H54 (cell line): Measurements from ENCODE around the gene COL7A1.

ENCODE experiments used
- DNase-seq: peaks from one replicate; pipeline ENCODE4 v3.0.0; 2011; ENCODE audit warnings: low spot score, mixed read lengths; ENCODE audit not compliant: insufficient read length
- FAIRE-seq: peaks from 3 replicates; lab custom pipeline; 2011; peaks lifted over from hg19 to GRCh38; lab: Jason Lieb, UNC
- POLR2A ChIP-seq: IDR thresholded peaks from 2 replicates; pipeline ENCODE4 v1.6.1; 2011; ENCODE audit warnings: low read depth, mild to moderate bottlenecking, low read length

COL7A1 gene

GRCh38 chr3:48601622-48601994, 6.5 kb upstream of the COL7A1 start:
- no peak for TF ChIP-seq POLR2A
- DNase-seq (no peak), FAIRE-seq (no peak)

DNA sequence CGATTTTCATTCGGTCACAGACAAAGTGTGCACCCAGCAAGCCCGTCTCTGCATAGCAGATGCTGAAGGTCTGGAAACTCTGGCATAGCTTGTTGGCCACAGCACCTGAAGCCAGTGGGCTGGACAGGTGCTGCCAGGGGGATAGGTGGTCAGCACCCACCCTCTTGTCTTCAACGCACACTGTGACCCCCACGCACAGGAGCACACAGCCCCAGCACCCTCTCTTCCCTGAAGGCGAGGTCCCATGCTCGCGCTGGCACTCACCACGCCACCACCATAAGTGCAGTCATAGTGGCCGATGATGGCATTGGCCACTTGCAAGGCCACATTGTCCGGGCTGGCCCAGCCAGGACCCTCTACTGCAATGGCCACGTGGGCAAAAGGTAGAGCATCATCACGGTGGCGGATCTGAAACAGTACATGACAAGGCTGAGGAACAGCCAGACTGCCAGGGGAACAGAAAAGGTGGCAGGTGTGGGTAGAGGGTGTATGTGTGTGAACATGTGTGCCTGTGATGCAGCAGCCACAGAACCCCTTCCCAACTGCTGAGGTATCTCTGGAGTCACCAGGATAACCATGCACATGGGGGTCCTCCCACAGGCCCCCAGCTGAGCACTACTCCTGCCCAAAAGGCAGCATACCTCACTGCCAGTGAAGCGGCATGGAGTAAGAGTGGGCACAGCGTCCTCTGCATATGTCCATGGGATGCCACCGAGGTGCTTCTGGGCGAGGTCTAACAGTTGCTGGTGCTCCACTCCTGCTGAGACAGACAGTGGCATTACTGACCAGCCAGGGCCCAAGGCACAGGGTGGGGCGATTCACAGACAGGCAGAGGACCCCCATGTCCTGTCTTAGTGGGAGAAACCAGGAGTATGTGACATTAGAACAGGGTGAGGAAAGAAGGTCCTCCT, 5.8 kb upstream of the COL7A1 start:
- no peak for DNase-seq
- no peak for TF ChIP-seq POLR2A
- no peak for FAIRE-seq

DNA sequence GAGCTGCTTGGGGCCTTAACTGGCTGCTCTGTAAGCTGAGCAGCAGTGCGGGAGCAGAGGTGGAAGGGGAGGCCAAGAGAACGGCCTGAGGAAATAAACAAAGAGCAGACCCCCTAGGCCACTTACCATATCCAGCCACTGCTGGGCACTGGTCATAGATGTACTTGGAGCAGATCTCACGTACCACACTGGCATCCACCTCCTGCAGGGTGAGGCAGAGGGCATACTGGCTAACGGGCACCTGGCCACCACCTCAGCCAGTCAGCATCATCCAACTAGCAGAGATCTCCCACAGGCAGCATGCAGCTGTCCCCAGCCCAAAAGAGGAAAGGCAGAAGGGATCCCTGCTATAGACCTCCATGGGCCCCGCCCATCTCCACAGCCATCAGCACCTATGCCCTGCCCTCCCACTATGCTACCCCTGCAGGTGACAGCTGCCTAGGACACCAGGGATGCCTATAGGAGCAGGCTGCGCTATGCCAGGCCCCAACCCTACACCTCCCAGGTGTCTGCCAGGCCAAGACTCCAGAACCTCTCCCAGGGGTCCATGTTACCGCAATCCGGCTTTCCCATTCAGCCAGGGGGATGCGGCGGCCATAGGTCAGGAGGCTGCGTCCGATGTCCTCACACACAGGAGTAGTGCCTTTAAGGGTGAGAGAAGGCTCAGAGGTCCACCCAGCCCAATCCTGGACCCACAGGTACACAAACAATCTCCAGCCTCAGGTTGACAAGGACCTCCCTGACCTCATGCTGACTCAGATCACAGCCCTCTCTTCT, 4.6 kb upstream of the COL7A1 start:
- no peak for TF ChIP-seq POLR2A
- DNase-seq (no peak), FAIRE-seq (no peak)

- DNase-seq: no peak
- no peak for TF ChIP-seq POLR2A
- no peak for FAIRE-seq
These were observed 4.0 kb upstream of the COL7A1 start for GRCh38 chr3:48599077-48599501.

- no peak for TF ChIP-seq POLR2A
- DNase-seq: peak; percentile 78
- no peak for FAIRE-seq
These were observed 3.4 kb upstream of the COL7A1 start for GRCh38 chr3:48598323-48599076.

- TF ChIP-seq POLR2A: no peak
- no peak for FAIRE-seq
These were observed 2.3 kb upstream of the COL7A1 start for GRCh38 chr3:48597408-48597800.

GRCh38 chr3:48596676-48597407, 1.7 kb upstream of the COL7A1 start:
- no peak for TF ChIP-seq POLR2A
- DNase-seq (no peak), FAIRE-seq (no peak)

More at GRCh38 chr3:48597408-48597800, 2.3 kb upstream of the COL7A1 start:
- no peak for DNase-seq

- DNase-seq (no peak), FAIRE-seq (no peak)
These were observed 1.0 kb upstream of the COL7A1 start for GRCh38 chr3:48596157-48596556.

GRCh38 chr3:48595526-48596121, 495 bp upstream of the COL7A1 start:
- no peak for TF ChIP-seq POLR2A
- no peak for FAIRE-seq

More at GRCh38 chr3:48596157-48596556, 1.0 kb upstream of the COL7A1 start:
- no peak for TF ChIP-seq POLR2A

DNA sequence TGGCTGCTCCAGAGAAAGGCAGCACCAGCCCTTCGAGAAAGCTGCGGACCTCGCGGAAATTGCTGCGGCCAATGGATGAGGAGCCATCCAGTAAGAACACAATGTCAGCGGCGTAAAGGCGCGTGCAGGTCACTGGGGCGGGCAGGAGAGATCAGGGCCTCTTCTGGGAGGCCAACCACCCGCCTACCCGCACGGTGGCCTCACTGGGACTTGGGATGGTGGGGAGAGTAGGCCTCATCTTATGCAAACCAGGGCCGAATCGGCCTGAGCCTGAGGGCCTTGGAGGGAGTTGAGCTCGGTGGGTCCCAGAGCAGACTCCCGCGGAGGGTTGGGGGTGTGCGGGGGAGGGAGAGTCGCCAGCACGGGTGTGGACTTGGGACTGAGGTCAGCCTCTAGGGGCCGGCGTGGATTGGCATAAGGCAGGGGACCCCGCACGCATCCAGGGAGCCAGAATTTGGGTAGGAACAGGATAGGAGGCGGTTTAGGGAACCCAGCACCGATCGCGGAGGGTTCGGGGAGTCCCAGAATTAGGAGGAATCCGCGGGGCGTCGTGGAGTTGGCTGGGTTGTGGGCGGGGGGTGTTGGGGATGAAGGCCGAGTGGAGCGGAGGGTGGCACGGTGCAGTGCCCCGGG, 596 bp downstream of the COL7A1 start:
- TF ChIP-seq POLR2A: 0 out of 2 replicates have a peak, but pooled peaks have one; percentile 17
- FAIRE-seq (no peak), DNase-seq (no peak)

More at GRCh38 chr3:48595526-48596121, 495 bp upstream of the COL7A1 start:
- DNase-seq: peak; percentile 93

DNA sequence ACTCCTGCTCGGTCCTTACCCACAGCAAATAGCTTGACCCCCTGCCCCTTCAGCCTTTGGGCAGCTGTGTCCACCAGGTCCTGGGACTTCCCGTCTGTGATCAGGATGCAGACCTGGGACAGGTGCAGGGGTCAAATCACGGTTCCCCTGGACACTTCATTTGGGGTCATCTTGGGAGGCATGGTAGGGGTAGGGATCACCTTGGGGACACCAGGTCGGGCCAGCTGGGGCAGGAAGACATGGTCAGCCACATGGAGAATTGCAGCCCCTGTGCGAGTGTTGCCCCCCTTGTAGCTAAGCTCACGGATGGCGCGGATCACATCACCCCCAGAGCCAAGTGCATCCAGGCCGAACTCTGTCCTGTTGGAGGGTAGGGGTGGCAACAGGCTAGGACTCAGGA, 1.8 kb downstream of the COL7A1 start:
- TF ChIP-seq POLR2A: no peak
- no peak for DNase-seq
- no peak for FAIRE-seq

DNA sequence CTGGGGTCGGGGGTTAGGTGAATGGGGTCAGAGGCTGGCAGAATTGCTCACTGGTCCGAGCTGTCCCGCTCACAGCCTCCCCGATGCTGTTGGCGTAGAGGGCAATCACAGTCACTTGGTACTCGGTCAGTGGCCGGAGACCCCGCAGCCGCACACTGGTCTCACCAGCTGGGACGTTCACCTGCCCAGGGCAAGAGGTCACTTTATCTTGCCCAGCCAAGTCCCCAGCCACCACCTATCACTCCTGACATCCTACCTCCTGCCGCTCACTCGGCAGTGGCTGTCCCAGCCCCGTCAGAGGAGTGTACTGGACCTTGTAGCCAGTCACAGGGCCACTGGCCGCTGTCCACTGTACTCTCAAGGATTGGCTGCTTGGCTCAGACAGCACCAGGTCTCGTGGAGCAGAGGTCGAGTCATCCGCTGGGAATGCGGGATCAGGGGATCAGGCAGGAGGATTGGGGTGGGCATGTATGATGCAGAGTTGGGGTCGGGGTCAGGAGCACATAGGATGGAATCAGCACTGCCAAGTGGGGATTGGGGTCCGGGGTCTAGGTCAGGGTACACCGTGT, 2.5 kb downstream of the COL7A1 start:
- TF ChIP-seq POLR2A: no peak
- DNase-seq: no peak
- FAIRE-seq: no peak
